Neural cell (in vitro differentiated cells): ENCODE results near the gene LAGE3. TPM values are rescaled to one million over a fixed set of nuclear protein-coding genes. Genes with fewer than 3 reads are reported as not detected.
"Not testable (repeated sequence)": the region's sequence is repeated elsewhere in the genome, so short reads cannot be mapped to it uniquely, and the experiment has no call there.

Experiments
- H2AFZ ChIP-seq: fragments of 200-600, 300-800 bp; sonication (generic), shearing (Covaris generic); 2 replicates; pipeline ENCODE4 v1.6.0; 2014; ENCODE audit warnings: low read depth, mild to moderate bottlenecking, antibody characterized with exemption, low read length, moderate library complexity
- H3F3A ChIP-seq: fragments of 200-600 bp; shearing (Covaris generic); 2 replicates; pipeline ENCODE4 v1.6.1; 2016; ENCODE audit warnings: mild to moderate bottlenecking, moderate library complexity, mixed read lengths, antibody characterized with exemption, low read length; ENCODE audit not compliant: insufficient read depth, poor library complexity, severe bottlenecking
- H3K27ac ChIP-seq: fragments of 200-600, 300-800 bp; sonication (generic), shearing (Covaris generic); 2 replicates; pipeline ENCODE4 v1.5.1; 2014; ENCODE audit warnings: mild to moderate bottlenecking, low read length, moderate library complexity
- H3K27me3 ChIP-seq: fragments of 300-800, 200-600 bp; sonication (generic), shearing (Covaris generic); 2 replicates; pipeline ENCODE4 v1.6.0; 2014; ENCODE audit warnings: mild to moderate bottlenecking, low read depth, low read length, moderate library complexity; ENCODE audit not compliant: insufficient read depth
- H3K36me3 ChIP-seq: fragments of 300-800, 200-600 bp; sonication (generic), shearing (Covaris generic); 2 replicates; pipeline ENCODE4 v1.5.1; 2014; ENCODE audit warnings: mild to moderate bottlenecking, antibody characterized with exemption, low read length, moderate library complexity; ENCODE audit not compliant: insufficient read depth
- H3K4me2 ChIP-seq: fragments of 300-800, 200-600 bp; sonication (generic), shearing (Covaris generic); 2 replicates; pipeline ENCODE4 v1.6.0; 2014; ENCODE audit warnings: mild to moderate bottlenecking, low read length
- H3K4me3 ChIP-seq: fragments of 300-800, 200-600 bp; sonication (generic), shearing (Covaris generic); 2 replicates; pipeline ENCODE4 v1.5.1; 2014; ENCODE audit warnings: mild to moderate bottlenecking, low read length, moderate library complexity
- H3K79me2 ChIP-seq: fragments of 200-600 bp; shearing (Covaris generic); replicated peaks from 2 replicates; pipeline ENCODE4 v1.6.0; 2014; ENCODE audit warnings: mild to moderate bottlenecking, low read length, moderate library complexity; ENCODE audit not compliant: insufficient read depth
- H3K9ac ChIP-seq: fragments of 300-800, 200-600 bp; sonication (generic), shearing (Covaris generic); 2 replicates; pipeline ENCODE4 v1.6.1; 2016; ENCODE audit warnings: mild to moderate bottlenecking, low read length, mixed read lengths
- H3K9me2 ChIP-seq: fragments of 200-600 bp; shearing (Covaris generic); 2 replicates; pipeline ENCODE4 v1.6.1; 2016; ENCODE audit warnings: mild to moderate bottlenecking, low read length, mixed read lengths; ENCODE audit not compliant: insufficient read depth
- H3K9me3 ChIP-seq: fragments of 200-600, 300-800 bp; sonication (generic), shearing (Covaris generic); 2 replicates; pipeline ENCODE4 v1.6.1; 2016; ENCODE audit warnings: mild to moderate bottlenecking, mixed run types, low read length, moderate library complexity, mixed read lengths
- H4K20me1 ChIP-seq: fragments of 200-600 bp; shearing (Covaris generic); 2 replicates; pipeline ENCODE4 v1.6.1; 2016; ENCODE audit warnings: mild to moderate bottlenecking, mixed run types; ENCODE audit not compliant: insufficient read depth
- EP300 ChIP-seq: fragments of 450-650 bp; conservative IDR thresholded peaks from 2 replicates; pipeline ENCODE4 v1.6.1; 2014; ENCODE audit warnings: antibody characterized with exemption, mild to moderate bottlenecking, moderate library complexity; ENCODE audit not compliant: poor library complexity, severe bottlenecking
- EZH2 ChIP-seq: fragments of 200-600, 300-800 bp; shearing (Covaris generic), sonication (generic); IDR thresholded peaks from 2 replicates; pipeline ENCODE4 v1.6.1; 2014; ENCODE audit warnings: antibody characterized with exemption, low read length, borderline replicate concordance, mild to moderate bottlenecking; ENCODE audit not compliant: insufficient read depth, poor library complexity, severe bottlenecking
- MXI1 ChIP-seq: fragments of 450-650 bp; conservative IDR thresholded peaks from 2 replicates; pipeline ENCODE4 v1.6.1; 2014; ENCODE audit warnings: antibody characterized with exemption, mild to moderate bottlenecking; ENCODE audit not compliant: poor library complexity, severe bottlenecking
- POLR2AphosphoS5 ChIP-seq: IDR thresholded peaks from 2 replicates; pipeline ENCODE4 v1.6.1; 2012
- RAD21 ChIP-seq: fragments of 450-650 bp; conservative IDR thresholded peaks from 2 replicates; pipeline ENCODE4 v1.6.1; 2014; ENCODE audit warnings: antibody characterized with exemption, mild to moderate bottlenecking, moderate library complexity
- SMC3 ChIP-seq: fragments of 450-650 bp; conservative IDR thresholded peaks from 2 replicates; pipeline ENCODE4 v1.6.1; 2014; ENCODE audit warnings: antibody characterized with exemption, mild to moderate bottlenecking, moderate library complexity; ENCODE audit not compliant: poor library complexity
- TAF1 ChIP-seq: IDR thresholded peaks from 2 replicates; pipeline ENCODE4 v1.6.1; 2012; ENCODE audit warnings: low read depth
- polyA plus RNA-seq: library from polyadenylated mRNA; depleted of rRNA; stranded (reverse); fragments of >200 nt; gene quantifications from 2 replicates; pipeline ENCODE4 v1.2.3, GENCODE V29; 2014
- TF ChIP-seq, protein P1 (sequence below): IDR thresholded peaks from 2 replicates; pipeline ENCODE4 v1.6.1; 2012; ENCODE audit warnings: borderline replicate concordance
- TF ChIP-seq, protein P2 (sequence below): fragments of 450-650 bp; IDR thresholded peaks from 2 replicates; pipeline ENCODE4 v1.5.1; 2014; ENCODE audit warnings: antibody characterized with exemption, mild to moderate bottlenecking, moderate library complexity; ENCODE audit not compliant: poor library complexity, severe bottlenecking

LAGE3 gene
- polyA plus RNA-seq, 1 donor from 2014 or later: 37.3 TPM

- H3K4me2 ChIP-seq: no peak overlapping the region
- TF ChIP-seq, protein P1, sequence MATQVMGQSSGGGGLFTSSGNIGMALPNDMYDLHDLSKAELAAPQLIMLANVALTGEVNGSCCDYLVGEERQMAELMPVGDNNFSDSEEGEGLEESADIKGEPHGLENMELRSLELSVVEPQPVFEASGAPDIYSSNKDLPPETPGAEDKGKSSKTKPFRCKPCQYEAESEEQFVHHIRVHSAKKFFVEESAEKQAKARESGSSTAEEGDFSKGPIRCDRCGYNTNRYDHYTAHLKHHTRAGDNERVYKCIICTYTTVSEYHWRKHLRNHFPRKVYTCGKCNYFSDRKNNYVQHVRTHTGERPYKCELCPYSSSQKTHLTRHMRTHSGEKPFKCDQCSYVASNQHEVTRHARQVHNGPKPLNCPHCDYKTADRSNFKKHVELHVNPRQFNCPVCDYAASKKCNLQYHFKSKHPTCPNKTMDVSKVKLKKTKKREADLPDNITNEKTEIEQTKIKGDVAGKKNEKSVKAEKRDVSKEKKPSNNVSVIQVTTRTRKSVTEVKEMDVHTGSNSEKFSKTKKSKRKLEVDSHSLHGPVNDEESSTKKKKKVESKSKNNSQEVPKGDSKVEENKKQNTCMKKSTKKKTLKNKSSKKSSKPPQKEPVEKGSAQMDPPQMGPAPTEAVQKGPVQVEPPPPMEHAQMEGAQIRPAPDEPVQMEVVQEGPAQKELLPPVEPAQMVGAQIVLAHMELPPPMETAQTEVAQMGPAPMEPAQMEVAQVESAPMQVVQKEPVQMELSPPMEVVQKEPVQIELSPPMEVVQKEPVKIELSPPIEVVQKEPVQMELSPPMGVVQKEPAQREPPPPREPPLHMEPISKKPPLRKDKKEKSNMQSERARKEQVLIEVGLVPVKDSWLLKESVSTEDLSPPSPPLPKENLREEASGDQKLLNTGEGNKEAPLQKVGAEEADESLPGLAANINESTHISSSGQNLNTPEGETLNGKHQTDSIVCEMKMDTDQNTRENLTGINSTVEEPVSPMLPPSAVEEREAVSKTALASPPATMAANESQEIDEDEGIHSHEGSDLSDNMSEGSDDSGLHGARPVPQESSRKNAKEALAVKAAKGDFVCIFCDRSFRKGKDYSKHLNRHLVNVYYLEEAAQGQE: no peak
- TF ChIP-seq, protein P2, sequence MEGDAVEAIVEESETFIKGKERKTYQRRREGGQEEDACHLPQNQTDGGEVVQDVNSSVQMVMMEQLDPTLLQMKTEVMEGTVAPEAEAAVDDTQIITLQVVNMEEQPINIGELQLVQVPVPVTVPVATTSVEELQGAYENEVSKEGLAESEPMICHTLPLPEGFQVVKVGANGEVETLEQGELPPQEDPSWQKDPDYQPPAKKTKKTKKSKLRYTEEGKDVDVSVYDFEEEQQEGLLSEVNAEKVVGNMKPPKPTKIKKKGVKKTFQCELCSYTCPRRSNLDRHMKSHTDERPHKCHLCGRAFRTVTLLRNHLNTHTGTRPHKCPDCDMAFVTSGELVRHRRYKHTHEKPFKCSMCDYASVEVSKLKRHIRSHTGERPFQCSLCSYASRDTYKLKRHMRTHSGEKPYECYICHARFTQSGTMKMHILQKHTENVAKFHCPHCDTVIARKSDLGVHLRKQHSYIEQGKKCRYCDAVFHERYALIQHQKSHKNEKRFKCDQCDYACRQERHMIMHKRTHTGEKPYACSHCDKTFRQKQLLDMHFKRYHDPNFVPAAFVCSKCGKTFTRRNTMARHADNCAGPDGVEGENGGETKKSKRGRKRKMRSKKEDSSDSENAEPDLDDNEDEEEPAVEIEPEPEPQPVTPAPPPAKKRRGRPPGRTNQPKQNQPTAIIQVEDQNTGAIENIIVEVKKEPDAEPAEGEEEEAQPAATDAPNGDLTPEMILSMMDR: no peak
- TF ChIP-seq RAD21: no peak
- no peak for TF ChIP-seq POLR2AphosphoS5
- TF ChIP-seq MXI1: no peak
- TF ChIP-seq SMC3: no peak
- TF ChIP-seq EZH2: no peak
- TF ChIP-seq TAF1: no peak
- TF ChIP-seq EP300: no peak
- no peaks in the 10 kb centered on the region for H3F3A ChIP-seq
- no peaks in the 10 kb centered on the region for H3K9me2 ChIP-seq
- H3K9me3 ChIP-seq: no peaks in the 10 kb centered on the region
- H4K20me1 ChIP-seq: no peaks in the 10 kb centered on the region
- no peak overlapping the region for H3K9ac ChIP-seq
- H3K36me3 ChIP-seq: no peaks in the 10 kb centered on the region
- no peak overlapping the region for H2AFZ ChIP-seq
- H3K27me3 ChIP-seq: no peaks in the 10 kb centered on the region
- no peak overlapping the region for H3K27ac ChIP-seq
- no peaks in the 10 kb centered on the region for H3K79me2 ChIP-seq
- H3K4me3 ChIP-seq: no peak overlapping the region
Observed at GRCh38 chrX:154502098-154502497, 23.0 kb upstream of the LAGE3 start.

GRCh38 chrX:154501423-154501822 is 22.3 kb upstream of the LAGE3 start:
- H3K27ac ChIP-seq, H3K4me2 ChIP-seq, H3K9me2 ChIP-seq, H3K36me3 ChIP-seq, H3K4me3 ChIP-seq, H3K9me3 ChIP-seq, H3K79me2 ChIP-seq, H3F3A ChIP-seq, H3K27me3 ChIP-seq, H2AFZ ChIP-seq, H3K9ac ChIP-seq, H4K20me1 ChIP-seq: not testable (repeated sequence)

GRCh38 chrX:154496591-154497137 is 17.6 kb upstream of the LAGE3 start:
- H3K9ac ChIP-seq, H3K27ac ChIP-seq, H3K9me3 ChIP-seq, H3K27me3 ChIP-seq, H3K79me2 ChIP-seq, H3K36me3 ChIP-seq, H3F3A ChIP-seq, H3K4me2 ChIP-seq, H4K20me1 ChIP-seq, H2AFZ ChIP-seq, H3K9me2 ChIP-seq, H3K4me3 ChIP-seq: not testable (repeated sequence)
